Activated CD4-positive, alpha-beta T cell treated with anti-CD3 and anti-CD28 coated beads for 48 hours (primary cell): ENCODE data around the gene CHD1.

Experiments
- DNase-seq: peaks from one replicate; pipeline ENCODE4 v3.0.0-alpha.2; 2020

The CHD1 gene

GRCh38 chr5:98891591-98891990, 37.2 kb downstream of the CHD1 start:
- no peak for DNase-seq

GRCh38 chr5:98880598-98880997, 48.2 kb downstream of the CHD1 start:
- DNase-seq = no peak

- DNase-seq = peak; percentile 44
These were observed 48.7 kb downstream of the CHD1 start for GRCh38 chr5:98880151-98880550.

DNA sequence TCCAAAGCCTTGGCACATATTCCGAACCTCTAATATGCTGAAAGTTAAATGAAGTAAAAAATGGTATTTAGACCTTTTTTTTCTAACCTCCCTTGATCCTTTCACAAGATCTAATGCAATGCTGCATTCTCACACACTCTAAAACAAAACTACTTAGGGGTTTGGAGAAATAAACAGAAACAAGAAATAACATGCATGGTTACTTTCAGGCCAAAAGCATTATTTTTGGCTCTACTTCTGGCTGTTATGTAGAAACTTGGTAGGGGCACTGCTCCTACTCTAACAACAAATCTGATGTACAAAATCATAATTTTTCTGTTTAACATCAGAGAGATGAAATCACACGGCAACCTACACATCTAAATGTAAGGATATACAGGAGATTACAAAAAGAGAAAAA, 51.2 kb downstream of the CHD1 start:
- no peak for DNase-seq

- no peak for DNase-seq
These were observed 56.1 kb downstream of the CHD1 start for GRCh38 chr5:98872674-98873073.

DNA sequence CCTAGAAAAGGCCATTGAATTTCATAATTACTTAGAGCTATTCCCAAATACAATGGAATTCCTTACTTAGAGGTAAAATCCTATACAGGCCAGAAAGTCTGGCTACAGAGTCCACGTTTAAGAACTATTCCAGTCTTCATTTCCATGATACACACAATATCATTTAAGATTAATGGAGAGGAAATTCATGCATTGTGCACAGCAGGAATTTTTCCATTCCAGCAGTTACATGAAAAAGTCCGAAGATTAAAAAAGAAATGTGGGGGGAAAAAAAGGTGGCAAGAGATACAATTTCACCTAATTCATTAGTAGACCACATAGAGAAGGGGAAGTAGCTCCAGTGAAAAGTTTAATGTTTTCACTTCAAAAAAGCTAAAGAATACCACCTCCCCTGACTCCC, 63.1 kb downstream of the CHD1 start:
- DNase-seq = no peak

DNA sequence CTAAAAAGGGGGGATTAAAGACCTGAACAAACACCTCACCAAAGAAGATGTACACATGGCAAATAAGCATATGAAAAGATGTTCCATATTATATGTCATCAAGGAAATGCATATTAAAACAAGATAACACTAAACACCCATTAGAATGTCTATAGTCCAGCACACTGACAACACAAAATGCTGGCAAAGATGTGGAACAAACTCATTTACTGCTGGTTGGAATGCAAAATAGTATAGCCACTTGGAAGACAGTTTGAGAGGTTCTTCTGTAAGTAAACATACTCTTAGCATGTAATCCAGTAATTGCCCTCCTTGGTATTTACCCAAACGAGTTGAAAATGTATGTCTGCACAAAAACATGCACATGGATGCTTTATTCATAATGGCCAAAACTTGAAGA, 81.8 kb downstream of the CHD1 start:
- DNase-seq = no peak

DNA sequence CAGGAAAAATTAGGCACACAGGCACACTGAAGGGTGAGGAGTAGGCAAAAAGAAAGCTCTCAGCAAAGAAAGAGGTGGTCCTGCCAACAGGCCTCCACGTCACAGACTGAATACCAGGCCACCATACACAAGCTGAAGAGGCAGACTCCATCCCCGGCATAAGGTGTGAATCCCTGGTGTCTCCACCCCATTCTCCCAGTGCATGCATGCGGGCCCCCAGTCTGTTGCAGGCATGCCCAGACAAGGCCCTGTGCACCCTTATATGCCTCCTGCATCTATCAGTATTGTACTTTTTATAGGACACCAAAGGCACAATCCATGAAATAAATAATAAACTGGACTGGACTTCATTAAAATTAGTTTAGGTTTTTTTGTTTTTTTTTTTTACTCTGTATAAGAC, 82.3 kb downstream of the CHD1 start:
- no peak for DNase-seq

- no peak for DNase-seq
These were observed 82.9 kb downstream of the CHD1 start for GRCh38 chr5:98845878-98846277.

GRCh38 chr5:98844865-98845264, 83.9 kb downstream of the CHD1 start:
- DNase-seq = no peak

GRCh38 chr5:98843481-98843880, 85.3 kb downstream of the CHD1 start:
- no peak for DNase-seq

DNA sequence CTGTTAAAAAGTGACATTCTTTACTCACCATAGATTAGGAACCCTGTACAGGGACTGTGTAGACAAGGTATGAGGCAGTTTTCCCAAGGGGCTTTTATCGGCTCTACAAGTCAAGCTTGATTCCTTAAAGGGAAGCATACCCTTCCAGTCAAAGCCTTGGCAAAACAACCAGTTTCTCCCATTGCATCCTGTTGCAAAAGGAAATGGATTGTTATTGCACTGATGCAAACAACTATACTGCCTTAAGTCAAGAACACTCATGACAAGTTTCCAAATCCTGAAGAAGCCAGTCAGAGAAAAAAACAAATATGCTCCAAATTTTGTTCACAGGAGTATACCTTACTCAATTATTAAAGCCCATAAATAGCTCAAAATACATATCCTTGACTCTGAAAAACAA, 87.9 kb downstream of the CHD1 start:
- no peak for DNase-seq

- DNase-seq = peak; percentile 21
These were observed 89.1 kb downstream of the CHD1 start for GRCh38 chr5:98839469-98840383.

DNA sequence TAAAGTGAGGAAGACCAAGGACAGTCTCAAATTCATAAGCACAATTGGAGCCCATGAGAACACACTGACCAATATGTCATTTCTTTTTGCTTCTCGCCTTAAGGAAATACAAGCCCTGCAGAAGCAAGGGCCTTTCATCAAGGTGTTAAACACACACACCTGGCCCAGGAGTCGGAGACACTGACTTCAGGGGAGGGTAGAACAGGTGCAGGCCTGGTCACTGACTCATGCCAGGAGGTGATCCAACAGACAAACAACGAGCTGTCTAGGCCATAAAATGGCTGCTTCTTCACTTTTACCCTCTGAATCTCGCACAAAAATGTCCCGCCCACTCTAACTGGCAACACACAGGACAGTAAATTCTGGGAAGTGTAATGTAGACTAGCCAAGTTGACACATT, 92.6 kb downstream of the CHD1 start:
- no peak for DNase-seq

DNA sequence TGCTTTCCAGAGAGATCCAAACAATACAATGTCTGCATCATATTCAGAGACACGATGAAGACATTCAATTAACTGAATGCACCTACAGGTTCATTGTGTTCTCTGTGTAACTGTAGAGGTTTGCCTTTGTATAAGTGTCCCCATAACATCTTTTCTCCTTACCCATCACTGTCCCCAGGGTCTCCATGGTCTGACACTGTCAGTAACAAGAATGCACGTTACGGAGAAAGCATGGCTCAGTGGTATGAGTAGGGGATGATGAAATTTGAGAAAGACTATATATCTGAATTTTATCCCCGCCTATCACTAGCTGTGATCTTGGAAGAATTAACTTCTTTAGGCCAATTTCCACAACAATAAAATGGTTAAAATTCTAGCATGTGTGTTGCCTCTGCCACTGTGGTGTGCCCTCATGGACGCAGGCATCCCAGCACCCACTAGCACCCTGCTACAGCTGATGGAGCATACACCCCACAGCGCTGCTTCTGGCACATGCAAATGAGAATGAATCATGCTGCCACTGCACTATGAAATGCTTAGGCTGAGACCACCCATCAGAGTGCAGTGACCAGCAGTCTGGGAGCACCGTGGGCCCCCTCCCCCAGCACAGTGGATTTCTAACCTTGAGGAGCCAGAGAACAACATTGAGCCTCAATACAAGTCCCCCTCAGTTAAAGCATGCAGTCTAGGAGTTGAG, 101.1 kb downstream of the CHD1 start:
- no peak for DNase-seq

- no peak for DNase-seq
These were observed 101.6 kb downstream of the CHD1 start for GRCh38 chr5:98827161-98827560.

DNA sequence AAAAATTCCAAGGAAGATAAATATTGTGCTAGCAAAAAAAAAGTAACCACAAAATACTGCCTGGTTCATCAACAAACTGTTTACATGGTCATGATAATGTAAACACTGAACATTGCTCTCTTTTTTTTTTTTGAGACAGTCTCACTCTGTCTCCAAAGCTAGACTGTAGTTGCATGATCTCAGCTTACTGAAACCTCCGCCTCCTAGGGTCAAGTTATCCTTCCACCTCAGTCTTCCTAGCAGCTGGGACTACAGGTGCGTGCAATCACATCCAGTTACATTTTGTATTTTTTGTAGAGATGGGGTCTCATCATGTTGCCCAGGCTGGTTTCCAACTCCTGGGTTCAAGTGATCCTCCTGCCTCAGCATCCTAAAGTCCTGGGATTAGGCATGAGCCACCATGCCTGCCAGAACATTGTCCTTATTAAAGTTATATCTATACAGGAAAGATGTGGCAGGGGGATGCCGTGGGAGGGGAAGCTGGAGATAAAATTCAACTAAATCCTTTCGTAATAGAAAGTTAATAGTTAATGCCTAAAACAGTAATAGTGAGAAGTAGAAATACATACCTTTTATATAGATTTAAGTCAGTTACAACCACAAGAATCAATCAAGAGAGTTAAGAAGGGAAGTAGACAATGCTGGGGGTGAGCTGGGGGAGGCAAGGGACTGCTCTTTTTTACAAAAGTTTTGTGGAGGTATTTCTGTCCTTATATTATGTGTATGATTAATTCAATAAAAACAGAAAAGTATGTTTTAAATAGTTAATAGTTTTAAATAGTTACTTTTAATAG, 103.0 kb downstream of the CHD1 start:
- DNase-seq = no peak

GRCh38 chr5:98816582-98817222, 112.1 kb downstream of the CHD1 start:
- no peak for DNase-seq

DNA sequence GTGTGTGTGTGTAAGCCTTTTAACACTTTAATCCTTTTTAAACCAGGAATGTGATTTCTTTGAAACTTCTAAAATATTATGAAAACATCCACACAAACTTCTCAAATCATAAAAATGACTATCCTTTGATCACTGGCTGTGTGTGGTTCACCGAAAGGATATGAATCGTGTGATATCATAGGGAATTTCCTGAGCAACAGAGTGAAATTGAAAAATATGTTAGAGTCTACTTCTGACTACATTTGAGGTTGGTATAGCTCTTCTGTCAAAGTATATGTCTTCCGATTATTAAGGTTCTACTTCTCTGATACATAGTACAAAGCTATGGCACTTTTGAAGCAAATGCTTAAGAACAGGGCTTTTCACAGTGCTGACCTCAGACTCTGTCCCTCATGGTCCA, 115.1 kb downstream of the CHD1 start:
- DNase-seq = no peak

GRCh38 chr5:98810206-98810605, 118.6 kb downstream of the CHD1 start:
- no peak for DNase-seq

DNA sequence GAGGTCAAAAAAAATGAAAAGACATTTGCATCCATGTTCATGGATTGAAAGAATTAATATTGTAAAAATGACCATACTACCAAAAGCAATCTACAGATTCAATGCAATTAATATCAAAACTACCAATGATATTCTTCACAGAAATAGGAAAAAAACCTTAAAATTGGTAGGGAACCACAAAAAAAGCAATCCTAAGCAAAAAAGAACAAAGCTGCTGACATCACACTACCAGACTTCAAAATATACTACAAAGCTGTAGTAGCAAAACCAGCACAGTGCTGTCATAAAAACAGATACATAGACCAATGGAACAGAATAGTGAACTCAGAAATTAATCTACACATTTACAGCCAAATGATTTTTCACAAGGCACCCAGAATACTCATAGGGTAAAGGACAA, 121.0 kb downstream of the CHD1 start:
- no peak for DNase-seq

DNA sequence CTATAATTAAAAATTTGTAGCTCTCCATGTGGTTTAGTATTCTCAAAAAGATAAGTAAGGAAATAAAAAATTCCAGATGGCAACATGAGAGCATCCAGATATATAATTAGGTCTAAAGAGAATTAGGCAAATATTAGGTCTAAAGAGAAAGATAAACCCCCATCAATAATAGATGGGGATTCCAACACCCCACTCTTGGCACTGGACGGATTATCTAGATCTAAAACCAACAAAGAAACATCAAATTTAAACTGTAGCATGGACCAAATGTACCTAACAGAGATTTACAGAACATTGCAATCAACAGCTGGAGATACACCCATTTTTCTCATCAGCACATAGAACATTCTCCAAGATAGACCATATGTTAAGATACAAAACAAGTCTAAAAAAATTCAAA, 123.7 kb downstream of the CHD1 start:
- no peak for DNase-seq

- no peak for DNase-seq
These were observed 124.7 kb downstream of the CHD1 start for GRCh38 chr5:98804066-98804465.
